ENCODE measurements around the gene C1orf226.
A peak's percentile ranks its signal among the peaks of the same experiment; 100 is the strongest.

The C1orf226 gene

GRCh38 chr1:162385702-162386101 is 4.2 kb downstream of the C1orf226 start:
- no peak for DNase-seq

GRCh38 chr1:162386292-162387225 is 5.0 kb downstream of the C1orf226 start:
- no peak for DNase-seq

DNA sequence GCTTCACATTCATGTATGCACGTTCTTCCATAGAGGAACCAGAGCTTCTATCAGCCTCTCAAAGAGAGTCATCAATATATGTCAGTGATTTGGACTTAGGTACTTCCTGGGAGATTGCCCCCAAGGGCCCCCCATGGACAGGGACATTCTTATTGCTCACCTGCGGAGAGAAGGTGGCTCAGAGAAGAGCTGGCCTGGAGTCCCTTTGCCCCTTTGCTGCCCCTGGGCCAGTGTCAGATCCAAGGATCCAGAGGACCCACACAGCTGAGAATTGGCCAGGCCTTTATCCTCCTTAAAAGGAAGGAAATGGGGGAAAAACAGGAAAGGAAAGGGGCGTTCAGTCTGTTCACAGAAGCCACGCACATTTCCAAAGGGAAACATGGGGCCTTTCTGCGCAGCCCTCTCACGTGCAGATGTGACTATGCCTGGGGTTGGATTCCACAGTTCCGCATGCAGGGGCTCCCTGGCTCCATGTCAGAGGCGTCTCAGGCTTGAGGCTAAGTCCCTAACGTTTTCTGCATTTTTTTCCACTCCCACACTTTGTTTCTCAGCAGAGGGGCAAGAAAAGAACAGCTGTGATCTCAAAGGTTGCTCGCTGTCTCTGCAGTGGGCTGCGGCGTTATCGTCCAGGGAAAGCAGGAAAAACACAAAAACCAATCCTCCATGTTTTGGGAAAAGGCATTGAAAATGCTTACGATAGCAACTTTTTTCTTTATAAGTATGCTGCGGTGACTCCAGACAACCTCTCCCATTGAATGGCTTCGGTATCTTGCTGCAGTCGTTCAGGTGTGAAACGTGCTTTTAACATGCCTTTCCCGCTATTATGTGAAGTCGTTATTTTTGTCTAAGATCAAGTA is 5.9 kb downstream of the C1orf226 start:
- no peak for DNase-seq

GRCh38 chr1:162388083-162388594 is 6.6 kb downstream of the C1orf226 start:
- no peak for DNase-seq

DNA sequence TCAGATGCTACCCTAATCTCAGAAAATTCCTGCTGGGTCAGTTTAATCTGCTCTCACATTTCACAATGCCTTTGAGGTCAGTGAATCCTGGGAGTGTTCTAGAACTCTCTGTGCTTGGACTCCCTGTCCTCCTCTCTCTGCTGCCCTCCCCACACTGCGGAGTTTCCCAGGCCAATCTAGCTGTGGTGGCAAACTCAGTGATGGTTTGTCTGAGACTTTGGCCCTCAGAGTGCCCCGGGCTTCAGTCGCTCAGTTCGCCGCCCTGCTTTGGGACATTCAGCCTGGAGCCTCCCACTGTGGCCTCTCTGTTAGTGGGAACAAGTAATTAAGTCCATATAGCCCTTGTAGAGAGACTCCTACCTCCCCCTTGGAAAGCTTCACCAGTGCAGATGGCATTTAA is 7.1 kb downstream of the C1orf226 start:
- DNase-seq: no peak

DNA sequence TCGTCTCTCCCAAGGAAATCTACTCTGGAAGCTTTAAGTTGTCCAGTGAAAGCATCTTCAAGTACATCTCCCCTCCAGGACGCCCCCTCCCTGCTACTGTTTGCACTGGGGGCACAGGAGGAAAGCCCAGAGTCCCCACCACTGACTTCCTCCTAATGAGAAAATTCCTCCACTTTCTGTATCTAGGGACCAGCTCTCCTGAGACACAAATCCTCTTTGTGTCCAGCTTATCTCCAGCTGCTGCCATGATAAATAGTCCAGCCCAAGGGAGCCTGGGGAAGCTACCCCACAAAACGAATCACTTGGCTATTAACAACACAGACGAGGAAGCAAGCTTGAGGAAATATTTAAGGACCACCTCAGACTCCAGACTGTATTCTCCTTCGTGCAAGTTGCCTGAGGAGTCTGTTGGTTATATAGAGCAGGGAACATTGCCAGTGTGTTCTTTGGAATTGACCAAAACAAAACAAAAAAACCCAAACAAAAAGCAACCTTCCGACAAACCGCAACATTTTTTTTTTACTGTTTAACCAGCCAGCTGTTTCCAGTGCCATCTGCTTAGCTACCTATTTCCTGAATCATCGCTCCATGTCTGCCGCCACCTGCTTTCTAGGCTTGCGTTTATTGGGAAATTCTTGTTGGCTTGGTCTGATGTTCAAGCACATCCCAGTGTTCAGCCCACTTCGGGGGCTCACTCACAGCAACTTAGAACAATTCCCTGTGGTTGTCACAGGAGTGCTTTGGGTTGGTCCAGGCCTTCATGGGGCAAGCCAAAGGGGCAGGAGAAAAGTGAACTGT is 7.7 kb downstream of the C1orf226 start:
- DNase-seq: no peak

GRCh38 chr1:162389971-162390370 is 8.4 kb downstream of the C1orf226 start:
- DNase-seq: no peak

DNA sequence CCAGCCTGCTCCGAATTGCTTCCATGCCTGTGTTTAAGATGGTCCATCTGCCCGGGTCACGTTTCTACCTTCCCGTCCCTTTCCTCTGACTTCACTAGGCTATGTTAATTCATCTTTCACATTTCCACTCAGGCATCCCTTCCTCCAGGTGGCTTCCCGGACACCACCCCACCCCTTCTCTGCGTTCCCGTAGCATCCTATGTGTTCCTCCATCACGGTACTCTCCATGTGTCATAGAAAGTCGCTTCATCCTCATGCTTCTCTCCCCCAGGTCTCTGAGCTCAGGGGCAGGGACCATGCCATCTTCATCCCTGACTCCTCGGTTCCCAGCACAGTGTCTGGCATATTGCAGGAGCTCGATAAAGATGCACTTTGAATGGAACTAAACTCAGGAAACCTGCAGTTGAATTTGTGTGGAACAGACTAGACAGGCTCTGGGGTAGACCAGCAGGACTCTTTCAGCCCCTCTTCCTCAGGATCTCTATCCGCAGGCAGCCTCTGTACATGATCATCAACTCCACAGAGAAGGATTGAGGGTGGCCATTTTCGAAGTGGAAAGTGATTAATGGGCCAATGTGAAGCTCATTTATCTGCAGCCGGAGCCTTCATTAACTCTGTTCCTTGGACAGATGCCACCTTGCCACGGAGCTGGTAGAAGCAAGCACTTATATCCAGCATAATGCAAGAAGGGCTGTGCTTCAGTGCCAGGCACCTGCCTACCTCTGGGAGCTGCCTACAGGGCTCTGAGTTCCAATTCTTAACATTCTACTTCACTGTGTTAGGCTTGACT is 9.1 kb downstream of the C1orf226 start:
- peak; percentile 4 for DNase-seq

- DNase-seq: peak; percentile 23
Observed at GRCh38 chr1:162391790-162392563, 10.4 kb downstream of the C1orf226 start.

- DNase-seq: no peak
Observed at GRCh38 chr1:162396201-162396906, 14.8 kb downstream of the C1orf226 start.

DNA sequence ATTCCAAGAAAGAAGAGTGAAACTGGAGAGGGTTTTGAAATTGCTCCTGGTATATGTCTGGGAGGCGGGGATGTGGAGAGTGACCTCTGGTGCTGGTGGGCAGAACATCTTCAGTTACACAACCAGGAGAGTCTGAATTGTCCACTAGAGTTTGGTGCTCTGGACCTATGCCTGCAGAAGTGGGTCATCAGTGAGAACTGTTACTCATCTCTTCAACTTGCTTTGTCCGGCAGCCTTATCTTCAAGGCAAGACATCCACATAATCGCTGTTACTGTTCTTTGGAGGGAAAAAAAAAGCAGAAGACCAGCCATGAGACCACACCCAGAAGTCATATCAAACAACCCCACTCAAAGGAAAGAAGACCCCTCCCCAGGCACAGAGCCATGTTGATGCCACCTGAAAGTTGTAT is 15.5 kb downstream of the C1orf226 start:
- no peak for DNase-seq

GRCh38 chr1:162397943-162398560 is 16.5 kb downstream of the C1orf226 start:
- DNase-seq: no peak

DNA sequence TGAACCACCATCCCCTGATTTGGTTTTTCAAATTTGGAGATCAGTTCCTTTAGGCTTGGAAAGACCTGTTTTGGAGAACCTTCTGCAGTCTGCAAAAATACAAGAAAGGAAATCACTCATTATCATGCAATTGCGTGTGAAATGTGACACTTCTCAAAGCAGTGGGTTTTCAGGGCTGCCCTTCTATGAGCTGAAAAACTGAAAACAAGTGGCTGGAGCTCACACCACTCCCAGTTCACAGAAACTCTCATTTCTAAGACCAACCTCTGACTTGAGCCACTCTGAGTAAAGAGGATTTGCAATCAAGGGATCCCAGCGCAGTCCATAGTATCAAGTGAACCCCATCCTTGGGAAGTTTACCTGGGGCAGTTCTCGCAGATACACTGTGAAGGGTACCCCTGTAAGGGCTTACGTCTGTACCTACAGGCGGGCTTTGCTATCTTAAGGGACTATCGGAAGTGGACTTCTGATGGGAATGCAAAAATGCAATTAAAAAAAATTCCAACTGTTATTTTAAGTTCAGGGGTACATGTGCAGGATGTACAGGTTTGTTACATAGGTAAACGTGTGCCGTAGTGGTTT is 17.6 kb downstream of the C1orf226 start:
- no peak for DNase-seq

DNA sequence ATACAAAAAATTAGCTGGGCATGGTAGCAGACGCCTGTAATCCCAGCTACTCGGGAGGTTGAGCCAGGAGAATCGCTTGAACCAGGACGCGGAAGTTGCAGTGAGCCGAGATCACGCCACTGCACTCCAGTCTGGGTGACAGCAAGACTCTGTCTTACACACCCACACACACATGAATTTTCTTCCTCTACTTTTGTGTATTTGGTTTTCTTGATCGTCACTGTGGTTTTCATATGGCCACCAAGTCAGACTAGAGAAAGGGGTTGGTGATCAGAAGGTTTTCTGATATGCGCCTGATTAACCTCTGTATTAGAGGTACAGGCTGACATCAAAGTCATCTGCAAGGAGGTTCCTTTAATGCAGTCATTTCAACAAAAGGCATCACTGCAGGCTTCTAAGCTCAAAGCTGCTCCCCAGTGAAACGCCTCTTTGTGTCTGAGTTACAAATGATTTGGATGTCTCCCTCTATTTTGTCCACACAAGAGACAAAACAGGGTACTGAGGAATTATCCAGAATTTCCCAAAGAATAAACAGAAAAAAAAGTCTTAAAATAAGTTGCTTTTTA is 19.3 kb downstream of the C1orf226 start:
- DNase-seq: no peak

DNA sequence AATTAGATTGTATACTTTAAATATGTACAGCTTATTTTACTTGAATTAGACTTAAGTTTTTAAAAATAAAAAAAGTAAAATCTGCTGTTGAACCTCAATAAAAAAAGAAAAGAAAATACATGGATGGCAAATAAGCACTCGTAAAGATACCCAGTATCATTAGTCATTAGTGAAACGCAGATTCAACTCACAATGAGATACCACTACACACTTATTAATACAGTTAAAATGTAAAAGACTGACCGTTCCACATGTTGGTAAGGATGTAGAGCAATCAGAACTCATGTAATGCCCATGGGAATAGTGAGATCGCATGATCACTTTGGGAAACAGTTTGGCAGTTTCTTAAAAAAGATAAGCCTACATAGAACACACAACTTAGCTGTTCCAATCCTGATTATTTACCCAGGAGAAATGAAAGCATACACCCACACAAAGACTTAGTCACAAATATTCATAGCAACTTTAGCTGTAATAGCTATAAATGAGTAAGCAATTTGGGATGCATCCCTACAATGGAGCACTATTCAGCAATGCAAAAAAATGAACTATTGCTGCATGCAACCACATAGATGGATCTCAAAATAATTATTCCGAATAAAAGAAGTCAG is 23.1 kb downstream of the C1orf226 start:
- no peak for DNase-seq

DNA sequence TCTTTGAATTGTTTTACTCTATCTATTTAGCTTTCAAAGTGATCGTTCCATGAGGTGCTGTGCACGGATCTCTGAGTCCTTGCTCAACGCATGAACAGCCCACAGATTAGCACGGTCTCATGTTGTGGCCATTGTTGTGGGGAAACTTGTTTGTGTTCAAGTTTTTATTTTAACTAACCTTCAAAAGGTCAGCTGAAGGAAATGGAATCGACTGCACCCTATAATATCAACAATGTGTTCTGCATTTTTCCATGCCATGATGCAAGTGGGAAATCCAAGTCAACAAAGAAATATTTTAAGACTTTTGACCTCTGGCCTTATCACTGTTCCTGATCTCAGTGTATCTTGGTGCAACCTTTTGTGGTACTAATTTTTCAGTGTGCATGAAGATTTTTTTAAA is 24.3 kb downstream of the C1orf226 start:
- DNase-seq: no peak

GRCh38 chr1:162406811-162407210 is 25.3 kb downstream of the C1orf226 start:
- DNase-seq: no peak

DNA sequence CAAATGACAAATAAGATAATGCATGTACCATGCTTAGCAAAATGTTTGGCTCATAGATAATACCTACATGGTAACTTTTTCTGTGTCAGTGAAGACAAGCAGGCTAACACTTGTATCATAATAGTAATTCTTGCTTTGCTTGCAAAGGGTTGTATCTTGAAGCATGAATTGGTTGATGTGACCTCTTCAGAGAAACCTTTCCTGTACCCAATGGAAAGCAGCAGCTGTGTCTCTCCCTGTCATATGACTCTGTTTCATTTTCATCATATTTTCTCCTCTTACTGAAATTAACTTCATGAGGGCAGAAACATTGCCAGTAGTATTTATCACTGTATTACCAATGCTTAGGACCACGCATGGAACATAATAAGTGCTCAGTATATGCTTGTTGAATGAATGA is 26.0 kb downstream of the C1orf226 start:
- DNase-seq: no peak

DNA sequence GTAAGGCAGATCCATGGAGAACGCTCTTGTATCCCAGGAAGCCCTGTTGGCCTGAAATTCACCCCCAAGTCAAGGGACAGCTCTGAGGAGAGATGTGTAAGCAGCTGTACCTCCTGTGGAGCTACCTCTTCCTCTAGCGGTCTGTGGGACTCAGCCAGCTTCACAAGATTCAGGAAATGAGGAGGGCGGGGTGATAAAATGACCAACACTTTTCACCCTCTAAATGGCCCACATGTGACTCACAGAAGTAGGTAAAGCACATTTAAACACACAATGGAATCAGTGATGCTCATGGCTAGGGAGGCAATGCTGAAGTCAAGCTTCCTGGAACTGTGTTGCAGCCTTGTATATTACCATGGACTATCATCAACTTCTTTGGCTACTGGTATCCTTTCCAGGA is 30.5 kb downstream of the C1orf226 start, which contains the start of gene SH2D1B:
Gene SH2D1B, minus strand, starts transcription at position 135 of the 400 bp plus-strand sequence. Its CDS starts 120 bp downstream, at position 15.
- no peak for DNase-seq
